OCI-LY3 (cell line): ENCODE measurements around the gene ZP4.

Experiments used
- EZH2phosphoT487 ChIP-seq: fragments of 200-600 bp; shearing (Covaris generic); IDR thresholded peaks from 2 replicates; pipeline ENCODE4 v1.6.1; 2018; ENCODE audit warnings: antibody characterized with exemption, mixed run types, low read depth
- TF ChIP-seq, protein P1 (sequence below): fragments of 200-600, 300-600 bp; sonication (generic); IDR thresholded peaks from 2 replicates; pipeline ENCODE4 v1.5.1; 2014; ENCODE audit warnings: antibody characterized with exemption, low read length, low read depth

DNA sequence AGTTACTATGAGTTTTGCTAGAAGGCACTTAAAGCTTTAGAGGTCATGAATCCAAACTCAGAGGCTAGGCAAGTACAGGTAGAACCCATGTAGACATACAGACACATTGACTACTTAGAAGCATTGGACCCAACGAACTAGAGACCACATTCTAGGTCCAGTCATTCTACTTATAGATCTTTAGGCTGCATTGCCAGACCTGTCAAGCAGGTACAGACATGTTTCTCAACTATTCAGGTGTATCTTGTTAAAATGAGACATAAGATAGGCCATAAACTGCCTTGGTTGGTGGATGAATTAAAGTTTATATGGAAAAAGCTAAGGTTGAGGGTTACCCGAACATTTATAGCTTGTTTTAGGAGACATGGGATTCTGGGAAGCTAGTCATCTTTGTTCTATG lies 6.5 kb downstream of the ZP4 start:
- TF ChIP-seq, protein P1, sequence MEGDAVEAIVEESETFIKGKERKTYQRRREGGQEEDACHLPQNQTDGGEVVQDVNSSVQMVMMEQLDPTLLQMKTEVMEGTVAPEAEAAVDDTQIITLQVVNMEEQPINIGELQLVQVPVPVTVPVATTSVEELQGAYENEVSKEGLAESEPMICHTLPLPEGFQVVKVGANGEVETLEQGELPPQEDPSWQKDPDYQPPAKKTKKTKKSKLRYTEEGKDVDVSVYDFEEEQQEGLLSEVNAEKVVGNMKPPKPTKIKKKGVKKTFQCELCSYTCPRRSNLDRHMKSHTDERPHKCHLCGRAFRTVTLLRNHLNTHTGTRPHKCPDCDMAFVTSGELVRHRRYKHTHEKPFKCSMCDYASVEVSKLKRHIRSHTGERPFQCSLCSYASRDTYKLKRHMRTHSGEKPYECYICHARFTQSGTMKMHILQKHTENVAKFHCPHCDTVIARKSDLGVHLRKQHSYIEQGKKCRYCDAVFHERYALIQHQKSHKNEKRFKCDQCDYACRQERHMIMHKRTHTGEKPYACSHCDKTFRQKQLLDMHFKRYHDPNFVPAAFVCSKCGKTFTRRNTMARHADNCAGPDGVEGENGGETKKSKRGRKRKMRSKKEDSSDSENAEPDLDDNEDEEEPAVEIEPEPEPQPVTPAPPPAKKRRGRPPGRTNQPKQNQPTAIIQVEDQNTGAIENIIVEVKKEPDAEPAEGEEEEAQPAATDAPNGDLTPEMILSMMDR, result no peak
- no peak for TF ChIP-seq EZH2phosphoT487
